Caco-2 (cell line): ENCODE measurements around the gene MACROD2. TPM values are rescaled to one million over a fixed set of nuclear protein-coding genes. Genes with fewer than 3 reads are reported as not detected.

Experiments used
- BruUV-seq: library from RNA; stranded (reverse); fragments of 400-500 nt; replicated peaks from 2 replicates; lab custom pipeline; 2021; lab: Mats Ljungman, UMichigan
- CTCF ChIA-PET: fragments of 300-600 bp; sonication (Branson Sonifier 250); formaldehyde crosslinking; loops from one replicate; lab custom pipeline; 2022; ENCODE audit warnings: antibody characterized with exemption; lab: Charles Lee
- POLR2A ChIA-PET: fragments of 300-600 bp; sonication (Branson Sonifier 250); formaldehyde crosslinking; loops from one replicate; lab custom pipeline; 2022; ENCODE audit warnings: antibody characterized with exemption; lab: Charles Lee
- DNase-seq, 2 experiments: peaks; one replicate each; pipeline versions ENCODE4 v3.0.0 to v3.0.0-alpha.2; 2020 to 2022
- H3K27me3 ChIP-seq: replicated peaks from 2 replicates; pipeline ENCODE4 v1.6.0; 2011; ENCODE audit warnings: low read length; ENCODE audit not compliant: control insufficient read depth, insufficient read depth
- H3K36me3 ChIP-seq: 2 replicates; pipeline ENCODE4 v1.5.1; 2011; ENCODE audit warnings: low read length; ENCODE audit not compliant: control insufficient read depth, insufficient read depth
- H3K4me1 ChIP-seq: fragments of 250-450 bp; sonication (Bioruptor Pico); 2 replicates; pipeline ENCODE4 v1.5.1; 2020; ENCODE audit warnings: mild to moderate bottlenecking
- H3K4me3 ChIP-seq: 2 replicates; pipeline ENCODE4 v1.5.1; 2011; ENCODE audit warnings: low read depth, mild to moderate bottlenecking, control low read depth, low read length
- H3K9me3 ChIP-seq: fragments of 250-450 bp; sonication (Bioruptor Pico); 2 replicates; pipeline ENCODE4 v1.5.1; 2020; ENCODE audit warnings: mild to moderate bottlenecking, moderate library complexity
- H3K27ac Mint-ChIP-seq: one replicate; pipeline ENCODE4 v1.8.0; 2022; ENCODE audit warnings: mixed read lengths; ENCODE audit not compliant: unreplicated experiment
- H3K27me3 Mint-ChIP-seq: one replicate; pipeline ENCODE4 v1.8.0; 2022; ENCODE audit warnings: mixed read lengths; ENCODE audit not compliant: insufficient read depth, unreplicated experiment
- H3K36me3 Mint-ChIP-seq: one replicate; pipeline ENCODE4 v1.8.0; 2022; ENCODE audit warnings: mild to moderate bottlenecking, mixed read lengths; ENCODE audit not compliant: insufficient read depth, unreplicated experiment
- H3K4me1 Mint-ChIP-seq: one replicate; pipeline ENCODE4 v1.8.0; 2022; ENCODE audit warnings: low read depth, mixed read lengths; ENCODE audit not compliant: unreplicated experiment
- H3K4me3 Mint-ChIP-seq: one replicate; pipeline ENCODE4 v1.8.0; 2022; ENCODE audit warnings: mild to moderate bottlenecking, moderate library complexity, mixed read lengths; ENCODE audit not compliant: unreplicated experiment
- H3K9me3 Mint-ChIP-seq: one replicate; pipeline ENCODE4 v1.8.0; 2022; ENCODE audit warnings: mixed read lengths; ENCODE audit not compliant: unreplicated experiment
- intact Hi-C: fragments of 100-400 bp; cut with micrococcal nuclease; formaldehyde crosslinking; loops from one replicate; pipeline ENCODE4 v1.10.0; 2022; ENCODE audit not compliant: unreplicated experiment
- total RNA-seq: library from RNA; stranded (reverse); gene quantifications from 2 replicates; pipeline ENCODE4 v1.2.3, GENCODE V29; 2022
- TF ChIP-seq, protein P1 (sequence below), 2 experiments: fragments of 200-600 bp in 1 of 2; IDR thresholded peaks; 1 replicate in 1 of 2; 2 replicates in 1 of 2; pipeline versions ENCODE4 v1.5.1 to v1.8.0; 2011 to 2022; ENCODE audit warnings: antibody characterized with exemption in 1 of 2, control low read depth in 1 of 2, inconsistent platforms in 1 of 2, low read depth in 1 of 2, low read length in 1 of 2, mild to moderate bottlenecking in 1 of 2, moderate library complexity in 1 of 2; ENCODE audit not compliant: insufficient read depth in 1 of 2, severe bottlenecking in 1 of 2, unreplicated experiment in 1 of 2

The MACROD2 gene
- total RNA-seq, 1 experiment from 2014 or later = 6.4 TPM

DNA sequence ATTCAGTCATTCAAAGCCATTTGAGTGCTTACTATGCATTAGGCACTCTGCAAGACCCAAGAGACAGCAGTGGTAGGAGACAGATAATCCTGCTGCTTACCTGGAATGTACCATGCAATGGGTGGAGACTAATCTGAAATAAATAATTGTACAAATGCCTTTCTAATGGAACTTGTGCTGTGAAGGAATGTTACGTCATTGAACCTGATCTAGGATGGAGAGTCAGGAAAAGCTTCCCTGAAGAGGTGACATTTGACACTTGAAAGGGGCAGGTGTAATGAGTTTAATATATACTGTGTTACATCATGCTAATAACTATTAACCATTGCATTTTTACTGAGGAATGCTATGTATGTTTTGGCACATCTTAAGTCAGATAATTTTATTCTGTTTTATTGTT, 833.1 kb downstream of the MACROD2 start:
- no peaks in the 10 kb centered on the region for H3K27me3 Mint-ChIP-seq
- no peaks in the 10 kb centered on the region for H3K27me3 ChIP-seq
- H3K27ac Mint-ChIP-seq = no peak overlapping the region
- BruUV-seq = no TSS peak
- POLR2A ChIA-PET = no interaction called here
- H3K4me1 Mint-ChIP-seq = no peaks in the 10 kb centered on the region
- H3K36me3 Mint-ChIP-seq = no peaks in the 10 kb centered on the region
- intact Hi-C loops = no loop called here
- H3K4me3 ChIP-seq = no peak overlapping the region
- H3K4me1 ChIP-seq = no peaks in the 10 kb centered on the region
- CTCF ChIA-PET = no interaction called here
- no peak for DNase-seq
- H3K9me3 ChIP-seq = no peaks in the 10 kb centered on the region
- H3K36me3 ChIP-seq = no peaks in the 10 kb centered on the region
- H3K9me3 Mint-ChIP-seq = no peaks in the 10 kb centered on the region
- H3K4me3 Mint-ChIP-seq = no peak overlapping the region
- TF ChIP-seq, protein P1, sequence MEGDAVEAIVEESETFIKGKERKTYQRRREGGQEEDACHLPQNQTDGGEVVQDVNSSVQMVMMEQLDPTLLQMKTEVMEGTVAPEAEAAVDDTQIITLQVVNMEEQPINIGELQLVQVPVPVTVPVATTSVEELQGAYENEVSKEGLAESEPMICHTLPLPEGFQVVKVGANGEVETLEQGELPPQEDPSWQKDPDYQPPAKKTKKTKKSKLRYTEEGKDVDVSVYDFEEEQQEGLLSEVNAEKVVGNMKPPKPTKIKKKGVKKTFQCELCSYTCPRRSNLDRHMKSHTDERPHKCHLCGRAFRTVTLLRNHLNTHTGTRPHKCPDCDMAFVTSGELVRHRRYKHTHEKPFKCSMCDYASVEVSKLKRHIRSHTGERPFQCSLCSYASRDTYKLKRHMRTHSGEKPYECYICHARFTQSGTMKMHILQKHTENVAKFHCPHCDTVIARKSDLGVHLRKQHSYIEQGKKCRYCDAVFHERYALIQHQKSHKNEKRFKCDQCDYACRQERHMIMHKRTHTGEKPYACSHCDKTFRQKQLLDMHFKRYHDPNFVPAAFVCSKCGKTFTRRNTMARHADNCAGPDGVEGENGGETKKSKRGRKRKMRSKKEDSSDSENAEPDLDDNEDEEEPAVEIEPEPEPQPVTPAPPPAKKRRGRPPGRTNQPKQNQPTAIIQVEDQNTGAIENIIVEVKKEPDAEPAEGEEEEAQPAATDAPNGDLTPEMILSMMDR (IDR thresholded peaks at IDR 0.05; ENCODE audit: insufficient read depth in 1 of 2, low read depth in 1 of 2, low read length in 1 of 2, severe bottlenecking in 1 of 2, unreplicated experiment in 1 of 2) = no peak

DNA sequence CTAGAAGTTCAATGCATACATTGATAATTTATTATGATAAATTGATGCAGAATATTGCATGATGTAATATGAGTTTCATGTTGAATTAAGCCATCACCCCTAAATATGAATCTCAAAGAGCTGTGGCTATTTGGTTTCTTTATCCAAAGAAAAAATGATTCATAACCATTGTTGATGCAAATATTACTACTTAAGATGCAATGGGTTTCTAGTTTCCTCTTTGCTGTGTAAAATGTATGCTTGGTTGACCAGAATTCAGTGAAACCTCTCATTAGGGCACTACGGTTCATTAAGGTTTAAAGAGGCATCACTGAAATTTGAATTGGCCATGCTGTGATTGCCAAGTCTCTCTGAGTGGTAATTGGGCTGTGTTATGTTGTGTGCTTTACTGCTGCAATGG, 834.6 kb downstream of the MACROD2 start:
- no peaks in the 10 kb centered on the region for H3K9me3 ChIP-seq
- Mint-ChIP-seq H3K4me1 (no peaks in the 10 kb centered on the region), H3K27me3 (no peaks in the 10 kb centered on the region), H3K9me3 (no peaks in the 10 kb centered on the region), H3K36me3 (no peaks in the 10 kb centered on the region), H3K4me3 (no peak overlapping the region), H3K27ac (no peak overlapping the region)
- DNase-seq = no peak
- H3K4me3 ChIP-seq = no peak overlapping the region
- ChIA-PET POLR2A (no interaction called here), CTCF (no interaction called here)
- H3K36me3 ChIP-seq = no peaks in the 10 kb centered on the region
- TF ChIP-seq, protein P1 (IDR thresholded peaks at IDR 0.05; ENCODE audit: insufficient read depth in 1 of 2, low read depth in 1 of 2, low read length in 1 of 2, severe bottlenecking in 1 of 2, unreplicated experiment in 1 of 2) = no peak
- no peaks in the 10 kb centered on the region for H3K4me1 ChIP-seq
- intact Hi-C loops = no loop called here
- no peaks in the 10 kb centered on the region for H3K27me3 ChIP-seq
- BruUV-seq = no TSS peak

DNA sequence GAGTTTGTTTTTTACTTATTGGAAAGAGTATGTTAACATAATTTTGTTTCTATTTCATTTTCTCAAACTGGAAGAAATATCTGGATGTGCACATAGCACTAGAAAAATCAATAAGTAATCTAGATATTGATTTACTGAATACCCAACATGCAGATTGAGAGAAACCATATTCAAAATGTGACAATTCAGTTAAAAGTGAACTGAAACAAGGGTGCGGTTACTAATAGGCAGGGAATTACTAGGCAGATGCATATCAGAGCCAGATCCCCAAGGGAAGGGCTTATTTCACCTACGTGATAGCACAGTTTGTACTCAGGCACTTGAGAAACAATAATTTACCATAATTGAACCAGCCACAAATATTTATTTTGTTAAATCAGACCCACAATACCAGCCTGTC, 835.1 kb downstream of the MACROD2 start:
- Histone ChIP-seq H3K4me1 (no peaks in the 10 kb centered on the region), H3K27me3 (no peaks in the 10 kb centered on the region), H3K9me3 (no peaks in the 10 kb centered on the region), H3K36me3 (no peaks in the 10 kb centered on the region), H3K4me3 (no peak overlapping the region)
- ChIA-PET CTCF (no interaction called here), POLR2A (no interaction called here)
- no peaks in the 10 kb centered on the region for H3K27me3 Mint-ChIP-seq
- no peak overlapping the region for H3K4me3 Mint-ChIP-seq
- no peak for DNase-seq
- no TSS peak for BruUV-seq
- H3K36me3 Mint-ChIP-seq = no peaks in the 10 kb centered on the region
- no peaks in the 10 kb centered on the region for H3K9me3 Mint-ChIP-seq
- intact Hi-C loops = no loop called here
- no peaks in the 10 kb centered on the region for H3K4me1 Mint-ChIP-seq
- TF ChIP-seq, protein P1 (IDR thresholded peaks at IDR 0.05; ENCODE audit: insufficient read depth in 1 of 2, low read depth in 1 of 2, low read length in 1 of 2, severe bottlenecking in 1 of 2, unreplicated experiment in 1 of 2) = no peak
- H3K27ac Mint-ChIP-seq = no peak overlapping the region
